Astrocyte of the hippocampus (primary cell): Measurements from ENCODE around the gene CDYL.

Experiments
- DNase-seq: peaks from one replicate; pipeline ENCODE4 v3.0.0; 2011; ENCODE audit warnings: low read depth, low spot score

Gene CDYL

DNA sequence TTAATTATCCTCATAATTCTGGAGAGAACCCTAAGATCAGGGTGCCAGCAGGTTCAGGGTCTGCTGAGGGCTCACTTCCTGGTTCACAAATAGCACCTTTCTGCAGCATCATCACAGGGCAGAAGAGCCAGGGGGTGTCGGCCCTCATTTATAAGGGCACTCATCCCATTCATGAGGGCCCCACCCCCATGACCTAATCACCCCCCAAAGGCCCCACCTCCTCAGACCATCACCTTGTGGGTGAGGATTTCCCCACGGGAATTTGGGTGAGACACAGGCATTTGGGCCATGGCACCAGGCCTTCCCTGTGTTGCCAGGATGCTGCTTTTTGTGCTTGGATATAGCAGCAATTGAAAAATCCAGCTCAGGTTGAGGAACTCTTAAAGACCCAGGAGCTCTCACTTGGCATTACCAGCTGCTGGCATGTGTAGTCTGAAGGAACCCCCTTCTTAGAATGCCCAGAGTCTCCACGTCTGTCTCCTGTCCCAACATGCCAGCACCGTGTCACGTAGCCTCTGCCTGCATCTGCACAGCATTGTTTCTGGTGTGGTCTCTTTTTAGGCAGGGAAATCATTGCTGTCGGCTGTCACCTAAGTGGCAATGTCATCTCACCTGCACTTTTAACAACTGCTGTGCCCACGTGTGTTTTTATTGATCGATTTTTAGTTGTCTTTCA lies 156.2 kb downstream of the CDYL start:
- DNase-seq, result no peak

DNA sequence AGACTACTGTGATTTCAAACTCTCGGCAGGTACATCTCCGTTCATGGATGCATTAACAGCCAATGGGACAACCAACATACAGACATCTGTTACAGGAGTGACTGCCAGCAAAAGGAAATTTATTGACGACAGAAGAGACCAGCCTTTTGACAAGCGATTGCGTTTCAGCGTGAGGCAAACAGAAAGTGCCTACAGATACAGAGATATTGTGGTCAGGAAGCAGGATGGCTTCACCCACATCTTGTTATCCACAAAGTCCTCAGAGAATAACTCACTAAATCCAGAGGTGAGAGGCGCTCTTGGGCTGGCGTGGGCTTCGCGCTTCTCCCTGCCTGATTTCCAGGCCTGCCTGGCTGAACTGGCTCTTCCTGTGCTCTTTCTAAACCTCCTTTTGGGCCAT lies 159.3 kb downstream of the CDYL start:
- DNase-seq, result no peak

GRCh38 chr6:4935975-4936680 lies 159.9 kb downstream of the CDYL start:
- DNase-seq, result no peak

GRCh38 chr6:4936681-4937041 lies 160.5 kb downstream of the CDYL start:
- peak; percentile 65 for DNase-seq

- DNase-seq, result no peak
These were observed 161.2 kb downstream of the CDYL start for GRCh38 chr6:4937414-4937813.

DNA sequence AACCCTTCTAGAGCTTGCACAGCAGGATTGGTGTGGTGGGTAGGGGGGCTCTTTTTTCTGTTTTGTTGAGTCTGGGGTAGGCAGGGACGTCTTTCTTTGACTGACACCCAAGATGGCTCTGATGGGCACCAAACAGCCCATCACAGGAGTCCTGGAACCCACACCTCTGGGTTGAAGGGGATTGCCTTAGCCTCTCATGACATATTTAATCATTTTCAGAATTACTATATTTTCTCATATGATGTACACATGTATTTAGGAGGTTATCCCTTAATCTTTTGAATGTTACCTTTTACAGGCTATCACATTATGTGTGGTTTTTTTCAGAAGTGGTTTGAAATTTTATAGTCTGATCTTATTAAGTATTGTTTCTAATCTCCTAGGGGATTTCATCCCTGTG lies 163.0 kb downstream of the CDYL start:
- no peak for DNase-seq

DNA sequence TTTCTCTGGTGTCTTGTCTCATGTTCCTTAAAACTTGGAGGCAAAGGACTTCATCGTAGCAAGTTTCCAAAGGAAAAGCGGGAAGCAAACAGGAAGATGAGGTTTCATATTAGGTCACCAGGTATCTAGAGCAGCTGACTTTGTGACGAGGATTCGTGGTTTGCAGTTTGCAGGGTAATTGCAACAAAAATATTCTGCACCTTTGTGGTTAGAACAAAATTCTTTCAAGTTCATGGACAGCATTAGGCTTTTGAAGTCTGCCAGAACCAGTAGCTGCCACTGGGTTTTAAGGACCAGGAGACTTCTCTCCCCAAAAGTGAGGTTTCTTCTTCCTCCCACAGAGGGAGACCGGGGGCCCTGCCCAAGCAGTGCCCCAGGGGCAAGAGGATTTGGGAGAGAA lies 164.2 kb downstream of the CDYL start:
- peak; percentile 44 for DNase-seq

DNA sequence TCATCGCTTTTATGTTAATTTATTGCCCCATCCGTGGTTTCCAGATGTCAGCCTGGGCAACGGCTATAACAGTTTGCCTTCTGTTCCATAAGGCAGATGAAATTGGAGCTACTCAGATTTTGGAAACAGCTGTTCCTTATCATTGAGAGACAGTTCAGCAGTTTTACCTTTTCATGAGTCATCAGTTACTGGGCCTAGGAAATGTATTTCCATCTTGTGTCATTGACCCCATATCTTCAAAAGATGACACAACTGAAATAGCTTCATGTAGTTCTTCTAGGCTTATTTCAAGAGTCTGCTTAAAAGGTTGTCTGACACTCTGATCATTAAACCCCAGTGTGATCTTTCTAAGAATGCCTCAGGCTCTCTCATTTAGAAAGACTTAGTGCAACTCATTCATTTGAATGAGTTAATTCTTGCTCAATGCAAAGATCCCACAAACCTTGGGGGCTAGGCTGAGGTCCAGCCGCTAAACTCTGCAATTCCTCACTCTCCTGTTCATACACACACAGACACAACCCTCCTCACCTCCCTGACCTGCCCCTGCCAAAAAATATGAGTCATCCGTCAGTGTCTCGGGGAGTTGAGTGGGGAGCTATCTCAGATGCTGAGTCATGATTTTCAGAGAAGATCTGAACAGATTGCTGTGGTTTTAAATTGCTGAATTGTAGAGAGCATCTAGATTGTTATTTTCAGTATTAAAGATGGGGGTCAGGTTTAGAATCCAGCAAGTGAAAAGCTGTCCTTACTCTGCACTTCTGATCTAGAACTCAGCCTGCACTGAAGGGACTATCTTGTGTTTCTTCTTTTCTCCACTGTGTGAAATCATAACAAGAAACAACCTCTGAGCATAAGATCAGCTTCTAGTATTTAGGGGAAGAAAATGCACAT lies 165.8 kb downstream of the CDYL start:
- peak; percentile 90 for DNase-seq

DNA sequence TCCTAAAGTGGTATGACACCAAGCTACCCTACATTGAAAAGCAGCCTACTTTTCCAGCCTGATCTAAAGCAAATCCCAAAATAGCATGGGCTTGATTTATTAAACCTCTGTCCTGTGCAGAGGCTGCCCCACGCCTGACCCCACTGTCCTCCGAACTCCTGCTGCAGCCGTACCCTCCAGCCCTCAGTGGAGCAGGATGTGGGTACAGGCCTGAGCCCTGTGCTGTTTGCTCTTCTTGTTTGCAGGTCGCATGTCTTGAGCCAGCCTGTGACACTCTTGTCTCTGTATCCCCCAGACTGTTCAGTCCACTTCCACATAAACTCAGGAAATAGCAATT lies 166.4 kb downstream of the CDYL start:
- no peak for DNase-seq

- no peak for DNase-seq
These were observed 167.5 kb downstream of the CDYL start for GRCh38 chr6:4943716-4944115.

DNA sequence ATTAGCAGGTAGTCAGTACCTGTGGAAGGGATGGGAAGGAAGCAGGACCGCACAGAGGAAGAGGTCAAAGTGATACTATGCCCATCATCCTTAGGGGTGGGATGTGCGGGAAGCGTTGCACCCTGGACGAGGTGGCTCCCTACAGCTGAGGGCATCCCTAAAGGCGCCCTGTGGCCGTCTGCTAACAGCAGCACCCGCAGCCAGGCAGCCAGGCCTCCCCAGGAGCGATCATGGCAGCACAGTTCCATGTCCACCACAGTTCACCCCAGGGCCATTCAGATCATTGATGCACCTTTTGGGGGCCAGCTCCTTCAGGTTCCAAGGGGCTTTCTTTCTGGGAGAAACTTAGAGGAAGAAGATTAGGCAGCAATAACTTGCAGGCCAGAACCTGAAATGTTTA lies 168.1 kb downstream of the CDYL start:
- DNase-seq, result no peak

DNA sequence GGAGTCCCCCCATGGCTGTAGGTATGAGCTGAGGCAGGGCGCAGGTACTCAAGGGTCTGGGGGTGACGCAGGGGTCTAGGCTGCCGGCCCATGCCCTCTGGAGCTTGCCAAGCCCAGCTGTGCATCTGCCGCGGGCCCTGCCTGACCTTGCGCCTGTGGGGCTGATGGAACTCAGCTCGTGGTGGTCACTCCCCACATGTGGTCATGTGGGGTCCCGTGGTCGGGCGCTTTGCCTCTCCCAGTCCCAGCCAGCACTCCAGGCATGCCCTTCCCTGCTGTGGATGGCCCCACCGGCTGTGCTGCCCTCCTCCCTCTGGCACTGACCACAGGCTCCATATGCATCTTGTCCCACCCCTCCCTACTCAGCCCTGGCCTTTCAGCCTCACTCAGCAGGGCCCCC lies 170.3 kb downstream of the CDYL start:
- no peak for DNase-seq

DNA sequence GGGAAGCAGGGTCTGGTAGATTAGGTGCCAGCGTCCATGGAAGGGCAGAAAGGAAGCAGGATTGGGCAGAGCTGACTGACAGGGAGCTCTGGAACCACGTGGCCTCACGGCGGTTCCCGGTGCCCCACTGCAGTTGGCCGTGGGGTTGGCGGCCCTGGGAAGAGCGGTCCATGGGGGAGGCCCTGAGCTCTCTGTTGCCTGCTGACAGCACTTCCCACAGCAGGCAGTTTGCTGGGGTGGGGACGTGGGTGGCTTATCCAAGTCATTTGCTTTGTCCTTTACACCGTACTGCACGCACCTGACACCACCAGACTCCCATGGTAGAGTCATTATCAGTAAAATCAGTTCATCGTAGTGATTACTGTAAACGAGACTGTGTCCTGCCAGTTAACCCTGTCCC lies 171.5 kb downstream of the CDYL start:
- DNase-seq, result no peak

DNA sequence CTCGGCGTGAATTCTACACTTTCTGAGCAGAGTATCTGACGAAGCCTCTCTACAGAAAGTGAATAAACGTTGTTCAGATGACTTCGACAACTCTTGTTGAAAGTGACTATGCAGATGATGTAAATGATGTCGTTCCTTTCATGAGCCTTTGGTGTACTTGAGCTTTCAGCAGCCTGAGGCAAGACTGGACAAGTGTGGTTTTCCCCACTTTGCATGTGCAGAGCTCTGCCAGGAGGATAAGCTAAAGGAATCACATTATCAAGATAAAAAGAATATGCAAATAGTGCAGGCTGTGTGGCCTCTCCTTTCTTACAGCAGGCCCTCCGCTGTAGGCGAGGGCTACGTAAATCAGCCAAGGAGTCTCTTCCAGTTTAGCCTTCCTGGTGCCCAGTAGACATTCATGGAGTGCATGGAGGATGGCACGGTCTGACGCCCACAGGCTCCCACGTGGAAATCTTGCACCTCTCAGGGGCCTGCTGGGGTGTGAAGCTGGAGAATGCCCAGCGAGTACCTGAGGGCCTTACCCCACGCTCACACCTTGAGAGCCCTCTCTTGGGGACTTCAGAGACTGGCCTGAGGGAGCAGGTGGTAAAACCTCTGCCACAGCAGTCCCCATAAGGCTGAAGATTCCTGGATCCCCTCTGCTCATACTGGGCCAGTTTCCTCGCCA lies 172.7 kb downstream of the CDYL start:
- DNase-seq, result peak; percentile 33

DNA sequence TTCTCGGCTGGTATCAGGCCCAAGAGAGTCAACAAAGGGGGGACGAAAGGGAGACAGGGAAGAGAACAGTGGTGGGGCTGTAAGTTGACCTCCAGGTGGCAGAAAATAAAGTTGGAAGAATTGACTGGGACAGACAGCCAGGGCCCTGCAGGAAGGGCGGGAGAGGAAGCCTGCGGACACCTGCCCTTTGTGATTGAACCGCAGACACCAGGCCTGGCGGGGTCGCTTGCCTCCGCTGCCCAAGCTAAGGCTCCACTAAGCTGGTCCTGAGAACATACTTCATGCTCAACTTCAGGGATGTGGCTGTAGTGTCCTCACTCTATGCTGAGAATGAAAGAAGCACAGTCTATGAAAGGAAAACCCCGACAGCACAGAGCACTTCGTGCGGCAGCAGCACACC lies 173.9 kb downstream of the CDYL start:
- DNase-seq, result no peak

DNA sequence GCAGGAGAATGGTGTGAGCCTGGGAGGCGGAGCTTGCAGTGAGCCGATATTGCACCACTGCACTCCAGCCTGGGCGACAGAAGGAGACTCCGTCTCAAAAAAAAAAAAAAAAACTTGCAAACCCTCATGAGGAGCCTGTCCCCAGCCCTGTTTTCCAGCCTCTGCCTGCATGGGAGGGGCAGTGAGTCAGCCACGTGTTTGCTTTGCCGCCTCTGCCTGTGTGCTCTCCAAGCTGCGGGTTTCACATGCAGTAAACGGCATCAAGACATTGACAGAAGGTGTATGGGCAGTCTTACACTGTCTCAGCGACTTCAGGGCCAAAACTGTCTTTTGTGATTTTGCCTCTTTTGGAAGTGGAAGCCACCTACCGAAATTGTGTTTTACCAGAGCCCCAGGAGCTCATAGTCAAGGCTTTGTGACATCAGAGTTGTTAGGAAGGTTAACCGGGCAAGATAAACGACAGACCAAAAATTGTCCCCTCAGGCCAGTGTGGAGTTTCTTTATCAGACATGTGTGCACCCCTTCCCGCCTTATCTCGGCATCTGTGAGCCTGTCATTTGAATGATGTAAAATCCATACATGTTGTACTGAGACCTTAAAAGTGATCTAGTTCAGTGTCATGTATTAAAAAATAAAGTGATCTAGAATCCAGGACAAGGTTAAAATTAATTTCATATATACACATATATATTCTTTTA lies 174.8 kb downstream of the CDYL start:
- no peak for DNase-seq

GRCh38 chr6:4953440-4953839 lies 177.2 kb downstream of the CDYL start:
- DNase-seq, result no peak

DNA sequence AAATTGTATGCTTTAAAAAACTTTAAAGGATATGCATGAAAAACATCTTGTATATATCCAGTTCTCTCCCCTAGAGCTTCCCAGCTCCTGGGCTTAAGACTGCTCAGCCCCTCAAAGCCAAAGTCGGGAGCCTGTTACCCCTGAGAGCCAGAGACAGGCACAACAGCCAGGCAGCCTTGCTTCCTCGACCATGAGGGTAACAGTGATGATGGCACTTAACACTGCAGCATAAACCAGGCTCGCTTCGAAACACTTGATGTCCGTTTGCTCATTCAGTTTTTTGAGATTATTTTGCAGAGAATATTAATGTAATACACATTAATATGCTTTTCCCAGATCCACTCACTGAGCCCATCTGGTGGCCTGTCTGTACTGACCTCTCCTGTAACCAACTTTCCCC lies 180.4 kb downstream of the CDYL start:
- DNase-seq, result no peak

DNA sequence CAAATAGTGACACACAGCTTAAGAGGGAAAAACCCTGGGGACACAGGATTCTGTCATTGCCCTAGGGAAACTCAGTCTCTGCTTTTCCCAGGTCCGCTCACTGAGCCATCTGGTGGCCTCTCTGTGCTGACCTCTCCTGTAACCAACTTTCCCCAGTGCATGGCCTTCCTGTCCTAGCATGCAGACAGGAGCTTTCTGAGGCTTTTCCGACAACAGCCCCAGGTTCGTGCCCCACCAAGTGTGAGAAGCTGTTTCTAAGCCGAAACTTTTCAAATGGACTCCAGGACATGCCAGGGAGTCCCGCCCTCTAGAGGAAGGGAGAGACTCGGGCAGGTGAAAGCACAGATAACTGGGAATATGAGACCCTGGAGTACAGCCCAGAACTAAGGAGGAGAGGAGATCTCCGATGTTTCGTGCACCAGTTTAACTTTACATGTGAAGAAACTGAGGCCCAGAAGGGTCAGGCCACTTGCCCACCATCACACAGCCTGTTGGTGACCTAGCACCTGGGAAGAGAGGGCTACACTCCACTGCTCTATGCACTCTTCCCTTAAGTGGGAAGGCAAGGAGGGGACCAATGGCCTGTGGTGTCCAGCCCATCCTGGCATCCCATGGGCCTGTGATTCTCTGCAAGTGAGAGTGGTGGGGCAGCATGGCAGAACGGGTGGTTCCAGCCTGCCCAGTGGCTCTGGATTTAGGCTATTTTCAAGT lies 181.5 kb downstream of the CDYL start:
- no peak for DNase-seq

DNA sequence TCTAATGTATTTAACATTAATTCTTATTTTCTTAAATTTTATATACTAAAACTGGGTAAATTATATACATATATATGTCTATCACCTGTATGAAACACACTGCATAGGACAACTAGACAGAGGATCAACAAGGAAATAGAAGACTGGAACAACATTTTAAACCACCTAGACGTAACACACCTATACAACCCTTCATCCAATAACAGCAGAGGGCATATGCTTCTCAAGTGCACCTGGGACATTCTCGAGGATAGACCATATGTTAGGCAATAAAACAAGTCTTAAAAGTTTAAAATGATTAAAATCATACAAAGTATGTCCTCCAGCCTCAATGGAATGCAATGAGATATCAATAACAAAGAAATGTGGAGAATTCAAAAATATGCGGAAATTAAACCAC lies 182.4 kb downstream of the CDYL start:
- no peak for DNase-seq
